ENCODE results near the gene MYMX. TPM values are rescaled to one million over a fixed set of nuclear protein-coding genes. Genes with fewer than 3 reads are reported as not detected.

The MYMX gene
- total RNA-seq, 1 experiment from 2014 or later = not detected

- no peak overlapping the region for H3K27ac Mint-ChIP-seq (ENCODE audit: unreplicated experiment)
- H3K4me3 Mint-ChIP-seq (ENCODE audit: low read depth, unreplicated experiment) = peak overlapping the region; percentile 98
- intact Hi-C loops (cut with micrococcal nuclease; ENCODE audit: unreplicated experiment) = no loop called here
- no peaks in the 10 kb centered on the region for H3K9me3 Mint-ChIP-seq (ENCODE audit: low read depth, unreplicated experiment)
- DNase-seq = no peak
- H3K4me1 Mint-ChIP-seq (ENCODE audit: low read depth, unreplicated experiment) = peaks cover 31% of the 10 kb centered on the region
- TF ChIP-seq CTCF (IDR thresholded peaks at IDR 0.05; ENCODE audit: unreplicated experiment) = no peak
- H3K36me3 Mint-ChIP-seq (ENCODE audit: insufficient read depth, unreplicated experiment) = peaks cover 47% of the 10 kb centered on the region
- BruUV-seq (replicated peaks) = no TSS peak
- H3K27me3 Mint-ChIP-seq (ENCODE audit: unreplicated experiment) = peaks cover 53% of the 10 kb centered on the region
- CTCF ChIA-PET = interaction anchor here (0.8 to 3.9 kb wide), 3 partner anchors 10 to 72 kb away, joined by 3 to 53 read pairs (median 3); no protein-coding TSS in a partner anchor
Observed at GRCh38 chr6:44266347-44266746, 49.6 kb downstream of the MYMX start.

GRCh38 chr6:44267252-44267651, 50.5 kb downstream of the MYMX start:
- CTCF ChIA-PET = interaction anchor here (1.0 to 3.9 kb wide), 6 partner anchors 9 to 71 kb away, joined by 3 to 53 read pairs (median 8); no protein-coding TSS in a partner anchor
- Mint-ChIP-seq H3K36me3 (ENCODE audit: insufficient read depth, unreplicated experiment) (peaks cover 47% of the 10 kb centered on the region), H3K27me3 (ENCODE audit: unreplicated experiment) (peaks cover 62% of the 10 kb centered on the region), H3K4me1 (ENCODE audit: low read depth, unreplicated experiment) (peaks cover 25% of the 10 kb centered on the region), H3K9me3 (ENCODE audit: low read depth, unreplicated experiment) (no peaks in the 10 kb centered on the region), H3K4me3 (ENCODE audit: low read depth, unreplicated experiment) (no peak overlapping the region), H3K27ac (ENCODE audit: unreplicated experiment) (no peak overlapping the region)
- intact Hi-C loops (cut with micrococcal nuclease; ENCODE audit: unreplicated experiment) = no loop called here
- no peak for DNase-seq
- no TSS peak for BruUV-seq (replicated peaks)
- TF ChIP-seq CTCF (IDR thresholded peaks at IDR 0.05; ENCODE audit: unreplicated experiment) = no peak

Other genes with a start within 250 kb of the MYMX start
- gene MRPL14, start 89.5 kb upstream of the MYMX start, total RNA-seq (2022) = 98.9 and 103 TPM in 2 replicates
- gene TMEM63B, start 89.4 kb upstream of the MYMX start, total RNA-seq (2022) = 84.2 and 86.8 TPM in 2 replicates
- not detected in 2 replicates for gene CAPN11, start 58.1 kb upstream of the MYMX start, total RNA-seq (2022)
- 90.1 and 92.8 TPM in 2 replicates for gene SLC29A1, start 6.7 kb downstream of the MYMX start, total RNA-seq (2022)
- 2,072 and 2,073 TPM in 2 replicates for gene HSP90AB1, start 30.2 kb downstream of the MYMX start, total RNA-seq (2022)
- 129 and 143 TPM in 2 replicates for gene SLC35B2, start 40.6 kb downstream of the MYMX start, total RNA-seq (2022)
- 32.7 and 37.8 TPM in 2 replicates for gene NFKBIE, start 48.6 kb downstream of the MYMX start, total RNA-seq (2022)
- gene TMEM151B, start 53.5 kb downstream of the MYMX start, total RNA-seq (2022) = 0.12 TPM in 1 of 2 replicates, not detected in the other
- 37.5 and 41.8 TPM in 2 replicates for gene AARS2, start 96.4 kb downstream of the MYMX start, total RNA-seq (2022)
- not detected in 2 replicates for gene SPATS1, start 125.7 kb downstream of the MYMX start, total RNA-seq (2022)
- gene CDC5L, start 170.8 kb downstream of the MYMX start, total RNA-seq (2022) = 39.2 and 43.4 TPM in 2 replicates